NCI-H1930 (cell line): ENCODE data around the gene GAL.
"Not testable (repeated sequence)": the region's sequence is repeated elsewhere in the genome, so short reads cannot be mapped to it uniquely, and the experiment has no call there.

Experiments used
- DNase-seq, 2 experiments: peaks; one replicate each; lab custom pipeline; 2025; lab: John Stamatoyannopoulos, UW

Gene GAL

GRCh38 chr11:68684385-68685356 lies at the start of gene GAL:
TSS of gene GAL (plus strand) at chr11:68684544. CDS start at chr11:68684924, 380 bp downstream.
- DNase-seq, result no peak

- DNase-seq, result not testable (repeated sequence)
These were observed 49.7 kb upstream of the GAL start for GRCh38 chr11:68634606-68635005.

DNA sequence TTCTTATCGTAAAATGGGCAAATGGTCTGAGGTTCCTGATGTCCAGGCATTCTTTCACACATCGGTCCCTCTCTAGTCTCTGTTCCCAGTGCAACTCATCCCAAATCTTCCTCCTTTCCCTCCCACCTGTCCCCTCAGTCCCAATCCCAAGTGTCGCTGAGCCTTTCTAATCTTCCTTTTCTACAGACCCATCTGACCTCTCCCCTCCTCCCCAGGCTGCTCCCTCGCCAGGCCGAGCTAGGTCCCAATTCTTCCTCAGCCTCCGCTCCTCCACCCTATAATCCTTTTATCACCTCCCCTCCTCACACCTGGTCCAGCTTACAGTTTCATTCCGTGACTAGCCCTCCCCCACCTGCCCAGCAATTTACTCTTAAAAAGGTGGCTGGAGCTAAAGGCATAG lies 49.2 kb upstream of the GAL start:
- DNase-seq, result not testable (repeated sequence)

DNA sequence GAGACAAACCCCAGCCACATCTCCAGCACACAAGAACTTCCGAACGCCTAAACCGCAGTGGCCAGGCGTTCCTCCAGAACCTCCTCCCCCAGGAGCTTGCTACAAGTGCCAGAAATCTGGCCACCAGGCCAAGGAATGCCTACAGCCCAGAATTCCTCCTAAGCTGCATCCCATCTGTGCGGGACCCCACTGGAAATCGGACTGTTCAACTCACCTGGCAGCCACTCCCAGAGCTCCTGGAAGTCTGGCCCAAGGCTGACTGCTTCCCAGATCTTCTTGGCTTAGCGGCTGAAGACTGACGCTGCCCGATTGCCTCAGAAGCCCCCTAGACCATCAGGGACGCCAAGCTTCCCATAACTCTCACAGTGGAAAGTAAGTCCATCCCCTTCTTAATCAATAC lies 48.5 kb upstream of the GAL start:
- not testable (repeated sequence) for DNase-seq

- DNase-seq, result not testable (repeated sequence)
These were observed 45.0 kb upstream of the GAL start for GRCh38 chr11:68639322-68639721.

DNA sequence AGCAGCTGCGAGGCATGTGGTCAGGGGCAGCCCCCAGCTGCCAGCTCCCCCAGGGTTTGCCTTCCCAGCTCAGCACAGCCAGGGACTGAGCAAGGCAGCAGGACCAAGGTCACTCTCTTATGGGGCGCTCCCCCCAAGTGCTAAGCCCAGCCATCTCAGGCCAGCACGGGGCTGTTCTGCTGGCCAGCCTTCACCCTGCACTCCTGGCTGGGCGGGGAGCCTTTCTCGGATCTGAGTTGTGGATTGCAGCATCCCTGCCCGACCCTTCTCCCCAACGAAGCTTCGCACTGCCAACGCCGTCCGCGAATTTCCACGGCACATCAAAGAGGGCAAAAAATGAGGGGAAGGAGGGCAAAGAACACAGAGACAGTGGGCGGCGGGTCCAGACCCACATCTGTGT lies 42.5 kb upstream of the GAL start:
- no peak for DNase-seq

- DNase-seq, result no peak
These were observed 40.8 kb upstream of the GAL start for GRCh38 chr11:68643585-68643984.

DNA sequence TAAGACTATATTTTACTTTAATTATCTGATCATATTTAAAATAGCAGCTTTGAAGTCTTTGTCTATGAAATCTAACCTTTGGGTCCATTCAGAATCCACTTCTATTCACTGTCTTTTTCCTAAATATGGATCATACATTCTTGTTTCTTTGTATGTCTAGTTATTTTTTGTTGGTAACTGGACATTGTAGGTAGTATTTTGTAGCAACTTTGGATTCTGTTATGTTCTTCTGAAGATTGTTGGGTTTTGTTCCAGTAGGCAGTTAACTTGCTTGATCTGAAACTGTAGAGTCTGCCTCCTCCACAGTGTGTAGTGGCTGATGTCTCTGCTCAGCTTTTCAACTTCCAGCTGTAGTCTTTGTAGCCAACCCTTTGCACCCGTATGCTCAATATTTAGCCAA lies 37.5 kb upstream of the GAL start:
- DNase-seq, result no peak

DNA sequence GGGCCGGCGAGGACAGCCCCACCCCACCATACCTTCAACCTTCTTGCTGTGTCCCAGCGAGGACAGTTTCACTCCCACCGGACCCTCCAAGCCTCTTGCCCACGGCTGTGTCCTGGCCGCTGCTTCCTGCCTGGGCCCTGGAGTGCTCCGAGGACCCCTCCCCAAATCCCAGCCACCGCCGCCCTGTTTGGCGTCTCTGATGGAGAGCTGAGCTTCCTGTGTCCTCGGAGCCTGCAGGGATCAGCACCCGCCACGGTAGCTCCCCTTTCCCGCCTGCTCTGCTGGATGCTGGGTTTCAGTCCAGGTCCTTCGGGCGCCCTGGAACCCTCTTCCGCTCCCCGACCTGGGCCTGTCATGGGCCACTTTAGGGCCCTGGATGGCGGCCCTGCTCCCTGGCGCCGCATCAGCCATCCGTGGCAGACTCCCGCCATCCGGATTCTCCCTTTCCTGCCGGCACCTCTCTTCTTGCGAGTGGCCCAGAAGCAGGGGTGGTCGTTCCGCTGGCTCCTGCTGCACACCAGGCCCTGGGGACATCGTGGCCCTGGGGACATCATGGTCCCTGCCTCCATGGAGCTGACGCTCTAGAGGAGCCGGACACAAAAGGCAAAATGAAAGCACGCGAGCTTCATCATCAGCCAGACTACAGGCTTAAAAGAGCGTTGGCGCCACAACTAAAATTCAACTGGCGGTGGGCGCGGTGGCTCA lies 34.3 kb upstream of the GAL start:
- no peak for DNase-seq

DNA sequence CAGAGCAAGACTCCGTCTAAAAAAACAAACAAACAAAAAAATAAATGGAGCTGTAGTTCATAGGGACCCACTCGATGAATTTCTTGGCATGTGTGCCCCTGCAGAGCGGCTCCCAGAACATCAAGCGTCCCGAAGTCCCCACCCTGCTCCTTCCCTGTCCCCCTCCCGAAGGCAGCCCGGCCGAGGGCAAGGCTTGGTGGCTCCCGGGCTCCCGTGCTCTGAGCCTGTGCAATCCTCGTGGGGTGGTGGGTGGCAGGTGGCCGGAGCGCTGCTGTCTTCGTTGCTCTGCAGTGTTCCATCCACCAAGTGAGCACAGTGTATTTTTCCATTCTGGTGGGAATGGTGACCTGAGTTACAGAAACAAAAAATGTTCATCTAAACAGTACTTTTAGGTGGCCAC lies 33.5 kb upstream of the GAL start:
- DNase-seq, result no peak

DNA sequence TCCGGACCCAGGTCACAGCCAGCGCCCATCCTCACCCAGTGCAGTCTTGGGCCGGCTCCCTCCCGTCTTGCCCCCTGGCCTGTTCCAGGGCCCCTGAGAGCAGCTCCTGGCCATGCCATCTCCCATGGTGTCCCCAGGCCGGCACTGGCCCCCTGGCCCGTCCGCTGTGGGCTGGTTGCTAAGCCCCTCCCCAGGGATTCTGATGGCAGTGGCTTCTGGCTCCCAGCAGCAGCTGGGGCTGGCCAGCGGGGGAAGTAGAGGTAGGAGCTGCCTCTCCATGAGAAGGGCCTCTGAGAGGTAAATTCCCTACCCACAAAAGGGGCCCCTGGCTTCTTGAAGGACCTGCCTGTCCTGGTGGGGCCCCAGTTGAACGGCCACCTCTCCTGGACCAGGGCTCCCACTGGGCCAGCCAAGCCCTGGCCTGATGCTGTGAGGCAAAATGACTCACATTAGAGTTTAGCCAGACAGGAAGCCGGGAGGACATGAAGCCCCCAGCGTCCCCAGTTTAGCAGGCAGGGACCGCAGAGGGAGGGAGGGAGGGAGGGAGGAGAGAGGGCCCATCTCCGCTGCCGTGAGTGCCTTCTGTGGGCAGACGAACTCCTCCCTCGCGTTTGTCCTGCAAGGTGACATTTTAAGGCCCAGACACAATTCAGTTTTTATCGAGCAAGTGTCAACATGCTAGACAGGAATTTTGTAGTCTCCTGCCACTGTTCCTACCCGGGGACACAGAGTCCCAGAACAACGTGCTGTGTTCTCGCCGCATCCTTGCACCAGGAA lies 32.9 kb upstream of the GAL start:
- no peak for DNase-seq

- no peak for DNase-seq
These were observed 32.2 kb upstream of the GAL start for GRCh38 chr11:68651985-68652682.

GRCh38 chr11:68652683-68653156 lies 31.6 kb upstream of the GAL start:
- no peak for DNase-seq

DNA sequence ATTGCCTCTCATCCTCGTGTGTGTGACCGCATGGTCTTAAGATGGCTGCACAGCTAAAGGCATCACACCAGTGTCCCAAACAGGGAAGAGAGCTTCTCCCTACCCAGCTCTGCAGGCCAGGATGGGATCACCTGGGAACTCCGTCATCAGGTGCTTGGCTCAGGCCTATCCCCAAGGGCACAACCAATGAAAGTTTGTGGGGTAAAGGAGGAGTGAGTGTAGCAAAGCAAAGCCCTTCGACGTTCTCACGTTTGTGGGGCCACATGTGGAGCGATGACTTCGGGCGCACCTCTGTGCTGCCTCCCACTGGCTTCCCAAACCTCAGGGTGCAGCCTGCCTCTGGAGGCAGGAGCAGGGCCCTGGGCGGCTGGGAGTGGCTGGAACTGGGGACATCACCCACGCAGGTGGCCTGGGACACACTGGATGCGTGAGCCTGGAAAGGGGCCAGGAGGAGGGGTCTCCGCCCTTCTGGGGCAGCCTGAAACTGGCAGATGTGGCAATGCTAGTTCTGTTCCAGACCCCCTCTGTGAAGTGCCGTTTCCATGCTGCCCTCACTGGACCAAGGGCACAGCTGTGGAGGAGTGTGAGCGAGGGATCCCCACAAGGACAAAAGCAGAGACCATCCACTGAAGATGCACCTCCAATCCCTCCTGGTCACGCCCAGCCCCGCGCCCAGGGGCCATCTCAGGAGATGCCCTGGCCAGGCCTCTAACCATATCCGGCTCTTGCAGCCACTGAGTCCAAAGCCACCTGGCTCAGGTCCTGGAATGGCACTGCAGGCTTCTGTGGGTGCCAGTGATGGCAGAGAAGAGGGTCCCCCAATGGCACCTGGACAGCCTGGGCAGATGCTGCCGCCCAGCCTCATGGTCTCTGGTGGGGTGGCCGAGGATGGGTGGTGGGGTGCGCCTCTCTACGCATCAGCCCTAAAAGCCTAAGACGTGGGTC lies 30.6 kb upstream of the GAL start:
- DNase-seq, result no peak

- no peak for DNase-seq
These were observed 29.4 kb upstream of the GAL start for GRCh38 chr11:68654978-68655377.

DNA sequence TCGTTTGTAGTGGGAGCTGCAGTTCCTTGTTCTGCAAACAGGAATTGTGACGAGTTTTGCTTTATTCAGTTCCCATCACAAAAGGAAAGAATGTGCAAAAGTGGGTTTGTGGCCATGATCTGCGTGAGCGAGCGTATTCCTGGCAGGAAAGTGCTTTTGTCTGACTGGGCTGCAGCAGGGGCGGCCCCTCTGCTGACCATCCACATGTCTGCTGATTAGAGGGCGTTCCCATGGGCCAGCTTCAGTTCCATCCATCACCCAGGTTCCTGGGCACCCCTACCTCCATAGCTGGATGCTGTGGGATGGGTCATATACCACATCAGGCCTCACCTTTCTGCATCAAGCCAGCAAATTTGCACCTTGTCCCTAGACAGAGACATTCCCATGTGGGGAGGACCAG lies 28.9 kb upstream of the GAL start:
- no peak for DNase-seq

DNA sequence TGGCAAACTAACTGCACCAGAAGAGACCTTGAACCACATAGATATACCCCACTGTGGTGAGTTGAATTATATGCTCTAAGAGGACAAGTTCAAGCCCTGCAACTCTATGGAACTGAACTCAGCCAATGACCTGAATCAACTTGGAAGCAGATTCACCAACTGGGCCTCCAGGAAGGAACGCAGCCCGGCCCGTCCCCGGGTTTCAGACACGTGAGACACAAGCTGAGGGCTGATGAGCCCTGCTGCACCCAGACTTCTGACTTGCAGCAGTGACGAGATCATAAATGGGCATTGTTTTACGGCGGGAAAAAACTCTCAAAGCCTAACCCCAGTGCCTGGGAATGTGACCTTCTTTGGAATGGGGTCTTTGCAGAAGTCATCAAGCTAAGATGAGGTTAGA lies 28.5 kb upstream of the GAL start:
- DNase-seq, result no peak

DNA sequence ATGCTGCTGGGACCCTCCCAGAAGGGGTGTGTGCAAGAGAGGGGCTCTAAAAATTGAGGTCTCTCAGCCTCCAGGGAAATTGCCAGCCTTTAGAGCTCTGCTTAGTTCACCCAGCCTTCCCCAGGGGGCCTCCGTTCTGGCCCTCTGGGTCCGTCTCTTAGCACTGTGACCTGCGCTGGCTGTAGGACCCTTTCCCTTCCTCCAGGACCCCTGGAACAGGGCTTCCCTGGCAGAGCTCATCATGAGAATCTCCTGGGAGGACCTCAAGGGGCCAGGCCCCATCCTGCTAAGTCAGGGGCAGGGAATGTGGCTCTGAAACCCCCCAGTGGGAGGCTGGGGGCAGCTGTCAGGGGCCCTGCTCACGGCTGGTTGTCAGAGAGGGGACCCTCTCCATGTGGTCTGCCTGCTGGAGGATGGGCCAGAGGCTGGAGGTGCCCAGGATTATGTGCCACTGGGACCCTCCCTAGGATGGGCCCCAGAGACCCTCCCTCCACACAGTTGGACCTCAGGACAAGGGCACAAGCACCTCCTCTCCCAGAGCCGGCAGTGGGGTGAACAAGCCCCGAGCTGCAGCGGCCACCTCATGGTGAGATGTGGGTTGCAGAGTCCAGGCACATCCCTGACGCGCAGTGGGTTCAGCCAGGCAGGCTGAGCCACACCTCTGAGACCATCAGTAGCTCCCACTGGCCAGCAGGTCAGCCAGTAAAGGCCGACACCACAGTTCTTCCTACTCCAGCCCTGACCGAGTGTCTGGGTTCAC lies 27.1 kb upstream of the GAL start:
- DNase-seq, result no peak

DNA sequence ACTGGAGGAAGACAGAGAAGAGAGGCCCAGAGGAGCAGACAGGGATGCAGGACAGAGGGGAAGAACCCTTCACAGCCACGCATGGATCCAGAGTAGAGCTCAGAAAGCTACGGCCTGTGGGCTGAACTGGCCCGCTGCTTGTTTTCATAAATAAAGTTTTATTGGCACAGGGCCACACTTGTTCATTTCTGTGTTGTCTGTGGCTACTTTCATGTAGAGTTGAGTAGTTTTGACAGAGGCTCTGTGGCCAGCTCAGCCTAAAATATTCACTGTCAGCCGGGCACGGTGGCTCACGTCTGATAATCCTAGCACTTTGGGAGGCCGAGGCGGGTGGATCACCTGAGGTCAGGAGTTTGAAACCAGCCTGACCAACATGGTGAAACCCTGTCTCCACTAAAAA lies 26.2 kb upstream of the GAL start:
- no peak for DNase-seq

DNA sequence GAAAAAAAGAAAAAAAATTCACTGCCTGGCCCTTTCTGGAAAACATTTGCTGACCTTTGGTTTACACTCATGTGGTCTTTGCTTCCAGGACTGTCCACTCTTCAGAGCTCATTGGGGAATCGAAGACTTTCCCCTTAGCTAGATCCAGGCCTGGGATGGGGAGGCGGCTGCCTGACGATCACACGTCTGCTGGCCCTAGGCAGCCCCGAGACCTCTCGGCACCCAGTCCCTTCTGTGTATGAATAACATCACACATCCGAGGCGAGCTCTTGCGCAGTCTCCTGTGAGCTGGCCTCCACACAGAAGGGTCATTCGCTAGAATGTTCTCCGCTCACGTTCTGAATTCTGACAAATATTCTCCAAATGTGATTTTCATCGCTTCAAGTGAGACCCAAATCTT lies 25.7 kb upstream of the GAL start:
- no peak for DNase-seq
